A549 treated with DMSO at 1 μM for 4 hours (cell line): ENCODE data around the gene OR11G2. TPM values are rescaled to one million over a fixed set of nuclear protein-coding genes. Genes with fewer than 3 reads are reported as not detected.

Experiments used
- total RNA-seq: library from RNA; stranded (reverse); fragments of 200-300 nt; extraction: Qiagen RNA extraction; gene quantifications from 5 replicates; pipeline ENCODE4 v1.2.3, GENCODE V29; 2022; ENCODE audit warnings: low read depth

OR11G2 gene
- not detected in 5 replicates for total RNA-seq

GRCh38 chr14:20190596-20190995 is at the start of gene OR11G2:
OR11G2 (plus strand) TSS chr14:20190896; CDS start chr14:20197438, 6,542 bp downstream.

GRCh38 chr14:20223410-20223809 is 32.7 kb downstream of the OR11G2 start, which contains the start of gene OR11H6:
OR11H6 (plus strand) TSS chr14:20223710; CDS start chr14:20223710, 0 bp downstream.

GRCh38 chr14:20228681-20229080 is 38.0 kb downstream of the OR11G2 start, which contains the start of gene OR11H7:
OR11H7 (plus strand) TSS chr14:20228981.

Other genes starting within 250 kb of the OR11G2 start
- not detected in 5 replicates for gene OR4K15, start 215.3 kb upstream of the OR11G2 start, total RNA-seq
- not detected in 5 replicates for gene OR4Q2, start 188.7 kb upstream of the OR11G2 start, total RNA-seq
- gene OR4K14, start 171.6 kb upstream of the OR11G2 start, total RNA-seq, result not detected in 5 replicates
- not detected in 5 replicates for gene OR4K13, start 154.9 kb upstream of the OR11G2 start, total RNA-seq
- gene OR4L1, start 130.9 kb upstream of the OR11G2 start, total RNA-seq, result not detected in 5 replicates
- not detected in 5 replicates for gene OR4K17, start 80.2 kb upstream of the OR11G2 start, total RNA-seq
- not detected in 5 replicates for gene OR4N5, start 52.1 kb upstream of the OR11G2 start, total RNA-seq
- not detected in 5 replicates for gene OR11H6, start 32.8 kb downstream of the OR11G2 start, total RNA-seq
- not detected in 5 replicates for gene OR11H7, start 38.1 kb downstream of the OR11G2 start, total RNA-seq
- not detected in 5 replicates for gene OR11H4, start 48.4 kb downstream of the OR11G2 start, total RNA-seq
- gene TTC5, start 115.1 kb downstream of the OR11G2 start, total RNA-seq, result 20.0 to 26.9 TPM (median 21.8 TPM) in 5 replicates
- gene CCNB1IP1, start 142.4 kb downstream of the OR11G2 start, total RNA-seq, result 37.4 to 58.5 TPM (median 44.4 TPM) in 5 replicates
- 19.4 to 24.7 TPM (median 22.5 TPM) in 5 replicates for gene PARP2, start 152.7 kb downstream of the OR11G2 start, total RNA-seq
- 10.0 to 11.9 TPM (median 10.7 TPM) in 5 replicates for gene TEP1, start 222.6 kb downstream of the OR11G2 start, total RNA-seq
- not detected in 5 replicates for gene KLHL33, start 245.3 kb downstream of the OR11G2 start, total RNA-seq